AG04450 (cell line): ENCODE data around the gene RFTN1. TPM values are rescaled to one million over a fixed set of nuclear protein-coding genes. Genes with fewer than 3 reads are reported as not detected.
A peak's percentile ranks its signal among the peaks of the same experiment; 100 is the strongest.

ENCODE experiments used
- CTCF ChIA-PET: fragments of 300-600, 350-600 bp; formaldehyde crosslinking; extraction: SDS; loops from one replicate; lab custom pipeline; 2022; ENCODE audit warnings: antibody characterized with exemption, inconsistent platforms; lab: Charles Lee
- POLR2A ChIA-PET: fragments of 350-600 bp; formaldehyde crosslinking; extraction: SDS; loops from one replicate; lab custom pipeline; 2021; ENCODE audit warnings: antibody characterized with exemption, inconsistent platforms; lab: Yijun Ruan, JAX
- DNase-seq: peaks from one replicate; pipeline ENCODE4 v3.0.0-alpha.2; 2011; ENCODE audit warnings: low read depth, low spot score
- H3K27ac ChIP-seq: one replicate; pipeline ENCODE4 v1.5.1; 2012; ENCODE audit warnings: low read depth, low read length, control low read depth
- H3K27me3 ChIP-seq: one replicate; pipeline ENCODE4 v1.6.0; 2012; ENCODE audit warnings: low read length; ENCODE audit not compliant: control insufficient read depth, insufficient read depth
- H3K4me3 ChIP-seq: 2 replicates; pipeline ENCODE4 v1.5.1; 2011; ENCODE audit warnings: mild to moderate bottlenecking, low read depth, low read length, control low read depth
- H3K9me3 ChIP-seq: 2 replicates; pipeline ENCODE4 v1.5.1; 2012; ENCODE audit warnings: low read length; ENCODE audit not compliant: control insufficient read depth, insufficient read depth
- CTCF ChIP-seq: IDR thresholded peaks from 2 replicates; pipeline ENCODE4 v1.5.1; 2011; ENCODE audit warnings: low read depth, low read length, control low read depth, inconsistent platforms
- polyA minus RNA-seq: library from RNA; depleted of rRNA, polyadenylated mRNA; stranded (reverse); fragments of >200 nt; gene quantifications from 2 replicates; pipeline ENCODE4 v1.2.3, GENCODE V29; 2011; rRNA and poly(A)+ RNA removed
- polyA plus RNA-seq: library from polyadenylated mRNA; depleted of rRNA; stranded (reverse); fragments of >200 nt; gene quantifications from 2 replicates; pipeline ENCODE4 v1.2.3, GENCODE V29; 2011; rRNA removed

The RFTN1 gene
- polyA plus RNA-seq (97.3 and 110 TPM in 2 replicates), polyA minus RNA-seq (91.8 and 101 TPM in 2 replicates)

- peak; percentile 24 for DNase-seq
- peaks cover 5% of the 10 kb centered on the region; the same call in 1 of the 2 replicates for H3K9me3 ChIP-seq
- CTCF ChIA-PET: interaction anchor here (0.8 kb wide), 1 partner anchor 223 kb away, joined by 3 read pairs; no protein-coding TSS in a partner anchor
- no peaks in the 10 kb centered on the region for H3K27me3 ChIP-seq
- H3K27ac ChIP-seq: peak within 1 kb of the TSS; percentile 87
- POLR2A ChIA-PET: interaction anchor here (1.0 to 2.8 kb wide), 2 partner anchors 37 to 56 kb away, joined by 3 to 13 read pairs; no protein-coding TSS in a partner anchor
- peak within 1 kb of the TSS; percentile 96 for H3K4me3 ChIP-seq
- peak; percentile 16; the same call in 1 of the 2 replicates for TF ChIP-seq CTCF
Measured at GRCh38 chr3:16513141-16514020, at the start of gene RFTN1. Gene RFTN1, minus strand, starts transcription at chr3:16513699. Its CDS starts 19,830 bp downstream, at chr3:16493869.

GRCh38 chr3:16559653-16560365 is 46.3 kb upstream of the RFTN1 start:
- TF ChIP-seq CTCF: no peak
- no peak for DNase-seq
- Histone ChIP-seq H3K27ac (no peak overlapping the region), H3K27me3 (peaks cover 6% of the 10 kb centered on the region), H3K9me3 (no peaks in the 10 kb centered on the region), H3K4me3 (no peak overlapping the region)
- ChIA-PET POLR2A (no interaction called here), CTCF (interaction anchor here (1.3 kb wide), 1 partner anchor 270 kb away, joined by 5 read pairs; no protein-coding TSS in a partner anchor)

- no peak overlapping the region for H3K4me3 ChIP-seq
- peaks cover 17% of the 10 kb centered on the region for H3K27me3 ChIP-seq
- no peak for DNase-seq
- ChIA-PET CTCF (interaction anchor here (0.7 to 7.6 kb wide), 2 partner anchors 263 to 658 kb away, joined by 3 to 119 read pairs; no protein-coding TSS in a partner anchor), POLR2A (no interaction called here)
- TF ChIP-seq CTCF: no peak
- no peaks in the 10 kb centered on the region; the same call in 1 of the 2 replicates for H3K9me3 ChIP-seq
- no peak overlapping the region for H3K27ac ChIP-seq
Measured at GRCh38 chr3:16554126-16554525, 40.6 kb upstream of the RFTN1 start.

GRCh38 chr3:16552757-16553156 is 39.3 kb upstream of the RFTN1 start:
- Histone ChIP-seq H3K27me3 (peaks cover 15% of the 10 kb centered on the region), H3K9me3 (no peaks in the 10 kb centered on the region; the same call in 1 of the 2 replicates), H3K4me3 (no peak overlapping the region), H3K27ac (no peak overlapping the region)
- ChIA-PET CTCF (interaction anchor here (1.0 to 7.6 kb wide), 3 partner anchors 8 to 285 kb away, joined by 3 to 119 read pairs (median 80); partner anchors contain the start of genes DPH3 and OXNAD1), POLR2A (no interaction called here)
- DNase-seq: no peak
- TF ChIP-seq CTCF: no peak
